Superior temporal gyrus (tissue), 1 donor: Measurements from ENCODE around the gene EMX2.
"Not testable (repeated sequence)": the region's sequence is repeated elsewhere in the genome, so short reads cannot be mapped to it uniquely, and the experiment has no call there.

Experiments used
- DNase-seq: peaks from one replicate; pipeline ENCODE4 v3.0.0-alpha.2; 2016; ENCODE audit errors: extremely low spot score

The EMX2 gene

DNA sequence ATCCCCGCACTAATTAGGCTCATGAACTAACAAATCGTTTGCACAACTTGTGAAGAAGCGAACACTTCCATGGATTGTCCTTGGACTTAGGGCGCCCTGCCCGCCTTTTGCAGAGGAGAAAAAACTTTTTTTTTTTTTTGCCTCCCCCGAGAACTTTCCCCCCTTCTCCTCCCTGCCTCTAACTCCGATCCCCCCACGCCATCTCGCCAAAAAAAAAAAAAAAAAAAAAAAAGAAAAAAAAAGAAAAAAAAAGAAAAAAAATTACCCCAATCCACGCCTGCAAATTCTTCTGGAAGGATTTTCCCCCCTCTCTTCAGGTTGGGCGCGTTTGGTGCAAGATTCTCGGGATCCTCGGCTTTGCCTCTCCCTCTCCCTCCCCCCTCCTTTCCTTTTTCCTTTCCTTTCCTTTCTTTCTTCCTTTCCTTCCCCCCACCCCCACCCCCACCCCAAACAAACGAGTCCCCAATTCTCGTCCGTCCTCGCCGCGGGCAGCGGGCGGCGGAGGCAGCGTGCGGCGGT is at the start of gene EMX2:
Gene EMX2 (plus strand): TSS at position 41 of the 519 bp plus-strand sequence. CDS start 522 bp downstream, outside the sequence.
- DNase-seq = no peak

DNA sequence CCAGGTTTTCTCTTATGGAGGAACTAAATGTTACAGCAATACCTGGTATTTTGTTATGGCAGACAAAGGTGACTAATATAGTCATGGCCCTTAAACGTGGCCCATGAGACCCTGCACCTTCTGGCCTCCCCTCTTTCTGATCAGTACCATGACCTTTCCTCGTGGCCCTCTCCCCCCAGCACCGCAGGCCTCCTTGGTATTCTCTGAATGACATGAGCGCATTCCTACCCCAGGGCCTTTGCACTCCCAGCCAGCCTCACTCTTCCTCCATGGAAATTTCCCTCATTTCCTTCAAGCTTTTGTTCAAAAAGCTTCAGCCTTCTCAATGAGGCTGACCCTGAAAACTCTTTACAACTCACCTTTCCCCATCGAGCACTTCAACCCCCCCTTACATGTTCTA is 46.5 kb upstream of the EMX2 start:
- no peak for DNase-seq

DNA sequence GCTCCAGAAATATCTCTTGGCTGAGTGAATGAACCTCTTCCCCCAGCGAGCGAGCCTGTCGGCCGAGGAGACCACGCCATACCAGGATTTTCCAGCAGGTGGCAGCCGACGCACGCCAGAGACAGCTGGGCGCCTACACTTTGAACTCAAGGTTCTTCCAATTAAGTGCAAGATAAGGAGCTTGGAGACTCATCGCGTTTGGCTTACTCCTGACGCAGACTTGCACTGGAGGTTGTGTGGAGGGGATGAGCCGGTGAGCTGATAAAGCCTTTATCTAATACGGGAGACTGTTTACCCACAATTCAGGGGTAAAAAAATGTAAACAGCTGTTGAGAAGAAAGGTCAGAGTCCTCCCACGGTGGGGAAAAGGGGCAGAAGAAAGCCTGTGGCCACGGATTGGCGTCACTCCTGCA is 45.9 kb upstream of the EMX2 start:
- DNase-seq = peak; percentile 86

DNA sequence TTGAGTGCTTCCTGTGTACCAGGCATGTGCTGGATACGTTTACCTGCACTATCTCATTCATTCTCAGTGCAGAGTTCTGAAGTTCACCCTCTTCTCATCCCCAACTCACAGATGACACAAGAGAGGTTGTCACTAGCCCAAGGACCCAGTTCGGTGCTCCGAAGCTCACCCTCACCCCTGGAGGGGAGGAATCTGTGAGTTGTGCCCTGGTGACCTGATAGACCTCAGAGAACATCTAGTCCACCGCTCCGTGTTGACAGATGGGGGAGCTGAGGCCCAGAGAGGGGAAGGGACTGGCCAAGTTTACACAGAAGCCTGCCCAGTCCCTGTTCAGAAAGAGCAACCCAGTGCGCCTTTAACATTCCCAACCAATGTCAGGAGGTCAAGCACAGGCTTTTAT is 44.8 kb upstream of the EMX2 start:
- DNase-seq = no peak

DNA sequence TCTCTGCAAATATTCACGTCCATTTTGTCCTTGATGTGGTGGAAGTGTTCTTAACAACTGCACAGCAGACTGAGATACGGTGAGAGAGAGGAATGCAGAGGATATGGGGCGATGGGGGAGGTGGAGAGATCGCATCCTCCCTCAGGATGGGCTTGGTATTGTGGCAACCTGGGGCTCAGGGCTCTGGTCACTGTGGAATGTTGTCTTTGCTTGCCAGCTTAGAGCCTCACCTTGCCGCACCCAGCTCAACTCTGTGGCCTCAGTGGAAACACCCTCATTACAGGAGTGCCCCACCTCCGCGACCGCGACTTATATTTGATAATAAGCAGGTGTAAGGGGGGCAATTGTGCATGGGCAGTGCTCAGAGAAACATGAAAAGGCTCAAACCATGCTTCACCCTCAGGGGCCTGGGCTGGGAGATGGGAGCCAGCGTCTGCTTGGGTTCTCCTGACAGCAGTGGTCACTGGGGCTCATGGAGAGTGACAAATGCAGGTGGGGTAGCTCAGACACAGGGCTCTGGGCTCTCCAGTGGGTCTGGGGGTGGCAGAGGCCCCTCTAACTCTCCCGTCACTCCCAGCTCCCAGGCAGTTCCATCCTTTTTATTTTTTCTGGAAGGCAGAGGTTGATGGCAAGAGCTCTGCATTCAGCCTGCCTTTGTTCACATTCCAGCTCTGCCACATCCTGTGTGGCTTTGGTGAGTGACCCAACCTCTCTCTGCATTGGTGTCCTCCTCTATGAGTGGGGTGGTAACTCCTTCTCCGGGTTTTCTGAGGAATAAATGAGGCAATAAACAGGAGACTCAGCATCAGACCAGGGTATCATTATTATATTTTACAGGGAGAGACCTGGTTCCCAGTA is 43.1 kb upstream of the EMX2 start:
- no peak for DNase-seq

DNA sequence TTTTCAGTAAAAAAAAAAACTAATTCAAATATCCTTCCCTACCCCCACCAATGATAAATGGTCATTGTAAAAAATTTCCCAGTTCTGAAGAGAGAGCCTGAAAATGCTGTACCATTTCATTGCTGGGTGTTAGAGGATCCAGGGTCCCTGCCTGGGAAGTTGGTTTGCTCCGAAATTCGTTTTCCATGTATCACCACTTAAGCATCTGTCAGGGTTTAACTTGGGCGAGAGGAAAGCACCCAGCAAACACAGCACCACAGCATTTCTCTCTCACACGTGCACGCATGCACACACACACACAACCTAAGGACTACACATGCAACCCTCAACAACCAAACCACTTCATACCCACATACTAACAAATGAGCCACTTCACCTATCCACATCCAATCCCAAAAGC is 42.1 kb upstream of the EMX2 start:
- no peak for DNase-seq

DNA sequence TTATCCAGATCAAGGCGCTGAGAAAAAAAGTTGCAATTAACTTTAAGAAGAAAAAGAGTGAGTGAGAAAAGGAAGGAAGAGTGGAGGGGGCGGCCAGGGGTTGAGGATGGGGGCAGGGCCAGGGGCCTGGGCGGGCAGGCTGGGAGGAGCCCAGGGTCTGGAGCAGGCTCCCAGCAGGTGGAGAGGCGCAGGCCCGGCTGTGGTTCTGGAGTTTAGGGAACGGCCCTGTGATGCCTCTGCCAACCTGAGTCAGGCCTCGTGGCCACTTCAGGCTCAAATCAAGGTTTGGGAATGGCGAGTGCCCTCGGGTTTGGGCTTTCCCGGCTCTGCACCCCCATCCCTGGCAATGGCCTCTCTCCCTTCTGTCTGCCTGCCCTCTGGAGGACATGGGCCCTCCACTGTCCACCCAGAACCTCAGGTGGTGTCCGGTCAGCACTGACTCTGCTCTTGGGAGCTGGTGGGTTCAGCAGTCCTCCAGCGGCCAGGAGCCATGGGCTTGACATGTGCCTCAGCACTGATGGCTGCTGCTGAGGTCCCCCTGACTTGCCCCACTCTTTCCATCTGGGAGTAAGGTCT is 41.0 kb upstream of the EMX2 start:
- no peak for DNase-seq

DNA sequence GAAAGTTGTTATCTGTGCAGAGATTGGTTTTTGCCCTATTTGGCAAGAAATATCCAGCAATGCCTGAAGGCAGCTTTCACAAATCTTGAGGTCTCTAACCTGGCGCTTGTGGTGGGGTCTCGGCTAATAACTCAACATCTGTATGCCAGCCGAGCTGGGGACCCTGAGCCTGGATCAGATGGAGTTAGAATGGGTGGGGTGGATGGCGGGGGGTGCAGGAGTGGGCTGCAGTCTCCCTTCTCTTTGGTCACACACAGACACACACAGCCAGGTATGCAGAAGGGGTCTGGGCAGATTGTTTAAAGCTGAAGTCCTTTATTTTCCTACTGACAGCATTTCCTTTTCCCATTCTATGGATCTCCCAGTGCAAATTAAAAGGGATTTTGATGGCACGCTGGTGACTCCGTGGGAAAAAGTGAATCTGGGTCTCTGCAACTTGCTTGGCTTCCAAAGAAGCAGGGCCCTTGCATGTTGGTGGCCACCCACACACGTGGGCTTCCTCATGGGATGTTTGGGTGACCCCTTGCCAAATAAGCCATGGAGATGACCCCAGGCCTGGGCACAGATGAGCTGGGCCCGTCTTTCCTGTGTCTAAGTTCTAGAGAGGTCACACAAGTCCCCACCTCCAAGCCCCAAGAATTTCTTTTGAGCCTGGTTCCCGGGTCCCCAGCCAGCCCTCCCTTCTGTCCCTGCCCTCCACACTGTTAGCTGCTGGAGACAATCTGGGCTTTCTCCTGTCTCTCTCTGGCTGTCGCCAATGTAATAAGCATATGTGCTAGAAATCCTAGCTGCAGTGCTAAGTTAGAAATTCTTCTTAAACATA is 39.9 kb upstream of the EMX2 start:
- no peak for DNase-seq

DNA sequence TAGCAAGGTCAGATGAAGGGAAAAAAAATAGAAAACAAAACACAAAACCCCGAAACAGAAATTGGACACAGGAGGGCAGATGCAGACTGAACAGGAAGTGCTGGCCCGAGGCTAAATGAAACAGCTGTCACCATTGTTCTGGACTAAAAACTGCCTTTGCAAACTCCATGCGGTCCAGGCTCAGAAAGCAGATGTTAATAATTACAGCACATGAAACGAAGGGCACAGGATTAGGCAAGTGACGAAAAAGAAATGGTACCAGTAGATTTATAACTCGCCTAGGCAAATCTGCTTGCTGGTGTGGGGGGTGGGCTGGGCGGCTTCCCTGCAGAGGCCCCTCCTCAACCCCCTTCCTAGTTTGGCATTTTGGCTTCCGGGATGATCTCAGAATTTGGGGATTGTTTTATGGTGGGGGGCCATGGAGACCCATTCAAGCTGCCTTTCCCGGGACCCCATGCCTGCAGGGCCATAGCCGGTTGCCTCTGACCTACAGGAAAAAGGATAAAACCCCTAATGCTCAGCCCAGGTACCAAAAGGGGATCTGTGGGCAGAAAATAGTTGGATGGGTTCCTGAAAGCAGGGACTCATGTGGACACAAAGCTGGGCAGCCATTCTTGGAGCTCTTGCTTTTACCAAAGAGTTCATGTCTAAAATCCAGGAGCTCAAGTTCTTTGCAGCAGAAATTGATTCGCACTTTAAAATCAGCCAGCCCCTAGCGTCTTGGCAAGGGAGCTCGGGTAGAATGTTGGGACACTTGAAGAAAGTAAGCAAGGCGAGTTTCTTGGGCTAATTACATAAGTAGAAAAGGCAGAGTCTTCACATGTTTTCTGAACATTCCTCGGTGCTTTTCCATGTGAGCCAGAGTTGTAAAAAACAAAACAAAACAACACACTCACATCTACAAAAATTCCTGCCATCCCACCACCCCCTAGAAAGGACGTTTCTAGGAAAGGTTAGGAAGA is 39.0 kb upstream of the EMX2 start:
- no peak for DNase-seq

DNA sequence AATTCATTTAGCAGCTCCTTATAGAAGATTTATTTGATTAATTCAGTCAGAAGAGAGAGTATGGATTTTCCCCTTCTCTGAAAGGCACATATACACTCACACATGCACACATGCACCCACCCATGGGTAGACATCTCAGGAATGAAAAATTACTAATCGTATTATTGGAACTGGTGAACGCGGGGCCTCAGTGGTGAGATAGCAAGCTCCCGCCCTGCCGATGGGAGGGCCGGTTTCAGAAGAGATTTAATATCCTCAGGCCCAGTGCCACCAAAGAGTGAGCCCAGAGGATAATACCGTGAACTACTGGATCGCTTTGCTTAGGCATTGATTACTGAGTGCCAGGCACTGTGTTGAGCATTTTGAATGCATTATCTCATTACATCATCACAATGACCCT is 38.0 kb upstream of the EMX2 start:
- no peak for DNase-seq

DNA sequence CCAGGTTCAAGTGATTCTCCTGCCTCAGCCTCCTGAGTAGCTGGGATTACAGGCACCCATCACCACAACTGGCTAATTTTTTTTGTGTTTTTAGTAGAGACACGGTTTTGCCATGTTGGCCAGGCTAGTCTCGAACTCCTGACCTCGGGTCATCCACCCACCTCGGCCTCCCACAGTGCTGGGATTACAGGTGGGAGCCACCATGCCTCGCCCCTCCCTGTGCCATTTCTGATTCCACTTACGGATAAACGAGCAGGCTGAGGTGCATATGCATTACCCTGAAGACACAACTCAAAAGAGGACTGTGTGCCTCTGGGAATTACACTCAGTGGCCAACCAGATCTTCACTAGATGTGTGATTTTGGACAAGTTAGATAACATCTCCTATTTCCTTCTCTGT is 35.5 kb upstream of the EMX2 start:
- not testable (repeated sequence) for DNase-seq

DNA sequence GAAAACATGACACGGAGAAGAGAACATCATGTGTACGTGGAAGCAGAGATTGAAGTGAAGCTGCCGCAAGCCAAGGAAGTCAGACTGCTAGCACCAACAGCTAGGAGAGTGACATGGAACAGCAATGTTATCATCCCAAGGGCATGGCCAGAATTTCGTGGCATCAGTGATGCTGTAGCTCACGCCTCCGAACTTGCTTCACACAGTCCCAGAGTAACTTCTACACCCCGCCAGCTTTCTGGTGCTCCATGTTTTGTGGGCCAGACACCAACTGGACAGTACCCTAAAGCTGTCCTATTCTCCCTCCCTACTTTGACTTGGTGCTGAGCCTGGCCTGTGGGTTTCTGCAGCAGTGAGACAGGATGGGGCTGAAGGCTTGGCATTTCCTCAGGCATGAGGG is 33.0 kb upstream of the EMX2 start:
- DNase-seq = no peak

DNA sequence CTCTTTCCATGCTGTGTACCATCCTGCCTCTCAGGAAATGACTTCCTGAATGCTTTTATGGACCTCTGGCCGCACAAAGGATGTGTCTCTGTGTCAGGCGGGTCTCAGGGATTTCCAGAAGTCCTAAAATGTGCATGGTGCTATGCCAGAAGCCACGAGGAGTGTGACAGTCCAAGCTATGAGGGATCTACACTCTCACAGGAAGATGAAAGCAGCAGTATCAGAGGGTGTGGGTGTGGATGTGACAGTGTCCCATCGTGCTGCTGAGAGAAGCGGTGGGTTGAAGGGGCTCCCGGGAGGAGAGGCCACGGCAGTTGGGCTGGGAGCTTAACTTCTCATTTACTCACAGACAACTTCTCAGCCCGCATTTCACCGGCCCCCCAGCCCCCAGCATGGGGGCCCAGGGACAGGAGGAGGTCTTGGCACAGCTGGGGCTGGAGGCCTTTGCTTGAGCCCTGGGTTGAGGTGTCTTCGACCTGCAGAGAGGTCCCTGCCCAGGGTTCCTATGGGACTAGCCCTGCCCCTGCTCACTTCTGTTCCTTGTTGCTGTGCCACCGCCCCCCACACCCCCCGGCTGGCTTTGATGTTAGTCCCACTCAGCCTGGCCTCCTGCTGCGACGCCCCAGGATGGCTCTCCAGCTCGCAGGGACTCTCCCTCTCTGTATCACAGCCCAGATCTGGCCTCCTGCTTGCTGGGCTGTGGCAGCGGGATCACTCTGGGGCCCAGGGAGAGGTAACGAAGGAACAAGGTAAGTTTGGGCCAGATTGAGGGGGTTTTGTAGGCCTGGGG is 30.8 kb upstream of the EMX2 start:
- DNase-seq = no peak

DNA sequence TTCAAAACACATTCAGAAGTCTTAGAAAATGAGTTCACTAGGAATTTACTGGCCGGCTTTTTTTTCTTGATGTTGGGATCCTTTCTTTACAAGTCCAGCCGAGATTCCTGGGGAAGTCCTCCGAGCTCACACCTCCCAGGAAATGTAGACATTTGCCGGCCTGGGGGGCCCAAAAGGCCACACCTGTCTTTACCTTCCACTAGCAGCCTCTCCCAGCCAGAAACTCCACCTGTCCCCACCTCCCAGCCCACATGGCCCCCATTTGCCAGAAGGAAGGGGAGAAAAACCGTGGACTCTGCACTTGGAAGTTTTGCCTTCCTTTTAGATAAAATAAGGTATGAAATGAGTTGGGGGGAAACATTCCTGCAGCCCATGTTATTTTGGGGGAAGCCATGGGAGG is 27.6 kb upstream of the EMX2 start:
- DNase-seq = no peak

DNA sequence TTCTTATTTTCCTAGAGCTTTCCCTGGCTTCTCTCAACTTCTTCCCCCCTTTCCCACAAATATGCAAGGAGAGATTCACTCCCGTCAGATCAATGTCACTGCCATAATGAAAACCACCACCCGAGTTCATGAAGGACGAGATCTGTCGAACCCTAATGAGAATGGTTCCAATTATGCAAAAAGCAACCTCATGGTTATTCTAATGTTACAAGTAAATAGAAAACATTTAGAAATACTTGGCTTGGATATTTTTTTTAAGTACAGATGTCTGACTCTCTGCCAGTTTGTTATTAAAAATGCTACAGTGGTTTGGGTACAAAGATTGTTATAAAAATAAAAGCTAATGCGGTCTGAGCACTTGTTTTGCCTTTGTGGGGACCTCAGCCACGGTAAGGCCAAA is 25.9 kb upstream of the EMX2 start:
- no peak for DNase-seq

DNA sequence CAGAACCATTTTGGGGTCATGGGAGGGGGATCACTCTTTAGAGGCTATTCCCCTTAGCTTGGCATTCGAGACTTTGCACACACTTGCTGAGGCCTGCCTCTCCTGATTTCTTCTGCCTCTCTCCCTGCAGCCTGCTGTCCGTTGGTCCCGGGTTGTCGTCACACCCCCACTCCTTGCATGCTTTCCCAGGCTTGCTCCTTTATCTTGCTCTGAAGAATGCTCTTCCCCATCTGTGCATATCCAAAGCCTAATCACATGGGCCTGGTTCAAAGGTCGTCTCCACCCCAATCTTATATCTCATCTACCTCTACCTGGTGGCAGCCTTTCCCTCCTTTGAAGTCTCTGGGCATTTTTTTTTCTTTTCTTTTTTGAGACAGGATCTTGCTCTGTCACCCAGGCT is 24.3 kb upstream of the EMX2 start:
- no peak for DNase-seq

DNA sequence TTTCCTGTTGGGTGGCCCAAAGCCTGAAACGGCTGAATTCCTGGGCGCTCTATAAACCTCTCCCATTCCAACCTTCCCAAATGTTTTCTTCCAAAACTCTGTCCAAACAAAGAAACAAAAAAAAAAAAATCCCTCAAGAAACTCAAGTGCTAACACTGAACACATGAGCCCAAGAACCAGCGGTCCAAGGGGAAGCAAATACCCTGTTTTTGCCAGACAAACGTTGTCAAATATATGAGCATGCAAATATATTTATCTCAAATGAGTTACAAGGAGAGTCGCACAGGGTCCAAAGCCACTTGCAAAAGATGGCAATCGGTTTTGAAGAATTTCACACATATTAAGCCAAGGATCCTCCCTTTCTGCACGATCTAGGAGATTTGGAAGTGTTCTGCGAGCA is 23.3 kb upstream of the EMX2 start:
- no peak for DNase-seq

DNA sequence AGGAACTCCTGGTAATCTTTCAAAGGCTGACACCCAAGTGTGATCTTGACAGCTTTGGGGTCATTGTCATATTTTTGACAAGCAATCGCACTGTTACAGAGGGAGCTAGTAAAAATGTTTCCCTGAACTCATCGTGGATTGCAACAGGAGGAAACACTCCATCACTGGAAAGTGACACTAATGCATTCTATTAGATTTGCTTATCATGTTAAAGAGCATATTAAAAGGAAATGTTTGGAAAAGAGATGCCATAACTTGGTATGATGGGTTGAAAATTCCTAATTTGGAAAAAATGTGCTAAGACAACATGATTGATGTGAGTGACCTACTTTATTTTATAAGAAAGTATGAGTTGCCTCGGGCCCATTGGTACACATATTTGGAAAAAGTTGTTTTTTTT is 22.7 kb upstream of the EMX2 start:
- DNase-seq = no peak

DNA sequence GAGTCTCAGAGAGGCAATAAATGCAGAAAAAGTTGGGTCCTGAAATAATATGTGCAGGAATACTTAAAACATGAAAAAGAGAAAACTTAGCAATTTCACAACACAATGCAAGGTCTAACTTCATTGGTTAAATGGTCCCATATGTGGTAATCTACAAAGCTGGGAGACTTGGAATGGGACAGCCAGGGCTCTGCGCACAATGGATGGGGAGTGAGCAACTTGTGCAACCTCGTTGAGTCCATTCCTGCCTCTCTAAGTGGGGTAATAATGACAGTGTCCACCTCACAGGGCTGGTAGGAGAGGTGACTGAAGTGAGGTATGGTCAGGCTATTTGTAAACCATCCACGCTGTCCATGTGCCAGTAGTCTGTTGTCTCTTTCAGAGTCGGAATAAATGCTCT is 11.8 kb upstream of the EMX2 start:
- DNase-seq = no peak

DNA sequence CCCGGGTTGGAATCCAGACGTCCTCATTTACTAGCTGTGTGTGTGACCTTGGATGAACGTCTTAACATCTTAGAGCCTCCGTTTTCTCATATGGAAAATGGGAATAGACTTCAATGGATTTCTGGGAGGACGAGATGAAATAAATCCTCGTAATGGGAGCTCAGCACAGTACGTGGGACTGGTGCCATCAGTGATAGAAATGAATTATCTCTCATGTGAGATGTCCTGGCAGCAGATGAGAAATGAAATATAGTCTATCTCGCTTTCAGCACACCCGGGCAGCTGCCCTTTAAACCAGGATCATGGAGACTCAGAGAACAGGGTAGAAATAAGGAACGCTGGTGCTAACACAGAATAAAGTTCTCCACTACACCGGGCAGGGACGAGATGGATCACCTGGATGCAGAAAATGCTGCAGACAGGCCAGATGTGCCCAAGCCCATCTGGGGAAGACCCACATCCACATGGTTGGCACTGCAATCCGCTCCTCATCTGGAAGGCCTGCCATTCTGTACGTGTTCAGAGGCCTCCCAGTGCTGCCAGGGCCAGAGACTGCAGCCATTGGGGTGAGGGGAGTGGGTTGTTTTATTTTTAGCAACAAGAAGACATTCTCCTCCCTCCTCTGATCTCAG is 11.1 kb upstream of the EMX2 start:
- no peak for DNase-seq
